COLO668 (cell line): Measurements from ENCODE around the gene PCDHA4.

Source experiments
- DNase-seq: peaks from one replicate; lab custom pipeline; 2025; ENCODE audit not compliant: unreplicated experiment; lab: John Stamatoyannopoulos, UW

The PCDHA4 gene

DNA sequence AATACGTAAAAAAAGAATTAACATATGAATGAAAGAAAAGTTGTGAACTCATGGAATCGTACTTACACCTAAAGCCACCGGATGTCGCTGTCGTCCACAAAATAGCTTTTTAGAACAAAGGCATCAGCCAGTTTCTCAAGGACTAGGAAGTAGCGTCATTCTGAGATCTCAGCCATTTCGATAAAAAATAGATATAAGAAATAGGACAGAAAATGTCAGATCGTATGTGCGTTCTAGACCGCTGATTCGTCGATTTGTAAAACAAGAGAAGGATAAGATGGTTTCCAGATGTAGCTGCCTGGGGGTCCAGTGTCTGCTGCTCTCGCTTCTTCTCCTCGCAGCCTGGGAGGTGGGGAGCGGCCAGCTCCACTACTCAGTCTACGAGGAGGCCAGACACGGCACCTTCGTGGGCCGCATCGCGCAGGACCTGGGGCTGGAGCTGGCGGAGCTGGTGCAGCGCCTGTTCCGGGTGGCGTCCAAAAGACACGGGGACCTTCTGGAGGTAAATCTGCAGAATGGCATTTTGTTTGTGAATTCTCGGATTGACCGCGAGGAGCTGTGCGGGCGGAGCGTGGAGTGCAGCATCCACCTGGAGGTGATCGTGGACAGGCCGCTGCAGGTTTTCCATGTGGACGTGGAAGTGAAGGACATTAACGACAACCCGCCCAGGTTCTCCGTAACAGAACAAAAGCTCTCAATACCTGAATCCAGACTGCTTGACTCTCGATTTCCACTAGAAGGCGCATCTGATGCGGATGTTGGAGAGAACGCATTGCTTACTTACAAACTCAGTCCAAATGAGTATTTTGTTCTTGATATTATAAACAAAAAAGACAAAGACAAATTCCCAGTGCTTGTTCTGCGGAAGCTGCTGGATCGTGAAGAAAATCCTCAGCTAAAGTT is 49.2 kb downstream of the PCDHA4 start, which contains the start of gene PCDHA10:
Gene PCDHA10, plus strand, starts transcription at position 126 of the 903 bp plus-strand sequence. Its CDS starts 152 bp downstream, at position 278.
- DNase-seq, result no peak

DNA sequence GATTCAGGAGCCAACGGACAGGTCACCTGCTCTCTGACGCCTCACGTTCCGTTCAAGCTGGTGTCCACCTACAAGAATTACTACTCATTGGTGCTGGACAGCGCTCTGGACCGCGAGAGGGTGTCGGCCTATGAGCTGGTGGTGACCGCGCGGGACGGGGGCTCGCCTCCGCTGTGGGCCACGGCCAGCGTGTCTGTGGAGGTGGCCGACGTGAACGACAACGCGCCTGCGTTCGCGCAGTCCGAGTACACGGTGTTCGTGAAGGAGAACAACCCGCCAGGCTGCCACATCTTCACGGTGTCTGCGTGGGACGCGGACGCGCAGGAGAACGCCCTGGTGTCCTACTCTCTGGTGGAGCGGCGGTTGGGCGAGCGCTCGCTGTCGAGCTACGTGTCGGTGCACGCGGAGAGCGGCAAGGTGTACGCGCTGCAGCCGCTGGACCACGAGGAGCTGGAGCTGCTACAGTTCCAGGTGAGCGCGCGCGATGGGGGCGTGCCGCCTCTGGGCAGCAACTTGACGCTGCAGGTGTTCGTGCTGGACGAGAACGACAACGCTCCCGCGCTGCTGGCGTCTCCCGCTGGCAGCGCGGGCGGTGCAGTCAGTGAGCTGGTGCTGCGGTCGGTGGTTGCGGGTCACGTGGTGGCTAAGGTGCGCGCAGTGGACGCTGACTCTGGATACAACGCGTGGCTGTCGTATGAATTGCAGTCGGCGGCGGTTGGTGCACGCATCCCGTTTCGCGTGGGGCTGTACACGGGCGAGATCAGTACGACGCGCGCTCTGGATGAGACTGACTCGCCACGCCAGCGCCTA is 50.5 kb downstream of the PCDHA4 start:
- DNase-seq, result no peak

DNA sequence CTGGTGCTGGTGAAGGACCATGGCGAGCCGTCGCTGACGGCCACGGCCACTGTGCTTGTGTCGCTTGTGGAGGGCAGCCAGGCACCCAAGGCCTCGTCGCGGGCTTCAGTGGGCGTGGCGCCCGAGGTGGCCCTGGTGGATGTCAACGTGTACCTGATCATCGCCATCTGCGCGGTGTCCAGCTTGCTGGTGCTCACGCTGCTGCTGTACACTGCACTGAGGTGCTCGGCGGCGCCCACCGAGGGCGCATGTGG is 51.0 kb downstream of the PCDHA4 start:
- DNase-seq, result no peak

DNA sequence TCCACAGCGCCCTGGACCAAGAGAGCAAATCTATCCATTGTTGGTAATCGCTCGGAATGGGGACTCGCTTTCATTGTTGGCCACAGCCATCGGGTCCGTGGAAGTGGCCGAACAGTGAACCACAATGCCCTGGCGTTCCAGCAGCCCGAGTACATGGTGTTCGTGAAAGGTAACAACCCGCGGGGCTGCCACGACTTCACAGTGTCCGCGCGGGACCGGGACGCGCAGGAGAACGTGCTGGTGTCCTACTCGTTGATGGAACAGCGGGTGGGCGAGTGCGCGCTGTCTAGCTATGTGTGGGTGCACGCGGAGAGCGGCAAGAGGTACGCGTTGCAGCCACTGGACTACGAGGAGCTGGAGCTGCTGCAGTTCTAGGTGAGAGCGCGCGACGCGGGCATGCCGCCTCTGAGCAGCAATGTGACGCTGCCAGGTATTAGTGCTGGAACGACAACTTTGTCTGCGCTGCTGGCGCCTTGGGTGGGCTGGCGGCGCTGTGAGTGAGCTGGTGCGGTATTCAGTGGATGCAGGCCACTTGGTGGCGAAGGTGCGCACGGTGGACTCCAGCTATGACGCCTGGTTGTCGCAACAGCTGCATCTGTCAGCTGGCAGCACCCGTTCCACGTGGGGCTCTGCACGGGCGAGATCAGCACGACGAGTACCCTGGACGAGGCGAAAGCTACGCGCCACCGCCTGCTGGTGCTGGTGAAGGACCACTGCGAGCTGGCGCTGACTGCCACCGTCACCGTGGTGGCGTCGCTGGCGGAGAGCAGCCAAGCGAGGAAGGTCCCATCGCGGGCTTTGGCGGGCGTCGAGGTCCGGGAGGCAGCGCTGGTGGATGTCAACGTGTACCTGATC is 55.8 kb downstream of the PCDHA4 start:
- no peak for DNase-seq
